ENCODE measurements around the gene ECHS1.

DNA sequence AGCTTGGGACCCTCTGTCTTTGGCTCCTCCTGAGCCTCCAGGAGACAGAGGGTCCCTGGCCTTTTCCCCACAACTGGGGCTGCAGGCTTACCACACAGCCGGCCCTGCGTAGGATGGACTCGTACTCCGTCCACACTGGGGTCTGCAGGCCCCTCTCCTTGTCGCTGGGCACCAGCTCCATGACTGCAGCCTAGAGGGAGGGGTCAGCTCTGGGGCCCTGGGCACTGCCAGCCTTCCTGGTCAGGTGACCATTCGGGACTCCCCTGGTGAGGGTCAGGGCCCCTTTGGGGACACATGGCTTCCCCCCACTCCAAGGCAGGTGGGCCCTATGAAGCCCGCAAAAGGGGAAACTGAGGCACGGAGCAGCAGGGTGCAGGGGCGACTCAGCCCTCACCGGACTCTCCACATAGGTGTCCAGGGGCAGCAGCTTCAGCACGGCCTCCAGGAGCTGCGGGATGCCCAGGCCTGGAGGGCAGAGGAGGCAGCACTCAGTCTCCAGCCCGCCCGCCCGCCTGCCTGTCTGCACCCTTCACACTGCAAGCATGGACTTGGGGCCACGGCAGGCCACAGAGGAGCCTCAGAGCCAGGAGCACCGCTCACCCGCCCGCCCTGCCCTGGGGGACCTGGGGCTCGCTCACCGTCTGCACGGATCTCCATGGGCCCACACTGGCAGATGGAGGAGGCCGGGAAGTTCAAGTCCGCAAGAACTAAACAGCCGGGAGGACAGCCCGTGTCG is 16.4 kb downstream of the ECHS1 start:
- TF ChIP-seq CEBPB (IDR thresholded peaks at IDR 0.05), result no peak
- no peak for TF ChIP-seq TAF1 (IDR thresholded peaks at IDR 0.05; ENCODE audit: low read depth)
- TF ChIP-seq EP300 (IDR thresholded peaks at IDR 0.05; ENCODE audit: borderline replicate concordance), result no peak
- TF ChIP-seq, protein P1, sequence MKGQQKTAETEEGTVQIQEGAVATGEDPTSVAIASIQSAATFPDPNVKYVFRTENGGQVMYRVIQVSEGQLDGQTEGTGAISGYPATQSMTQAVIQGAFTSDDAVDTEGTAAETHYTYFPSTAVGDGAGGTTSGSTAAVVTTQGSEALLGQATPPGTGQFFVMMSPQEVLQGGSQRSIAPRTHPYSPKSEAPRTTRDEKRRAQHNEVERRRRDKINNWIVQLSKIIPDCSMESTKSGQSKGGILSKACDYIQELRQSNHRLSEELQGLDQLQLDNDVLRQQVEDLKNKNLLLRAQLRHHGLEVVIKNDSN (IDR thresholded peaks at IDR 0.05), result no peak
- no peak for TF ChIP-seq YY1 (IDR thresholded peaks at IDR 0.05; ENCODE audit: low read depth)
- TF ChIP-seq, protein P2, sequence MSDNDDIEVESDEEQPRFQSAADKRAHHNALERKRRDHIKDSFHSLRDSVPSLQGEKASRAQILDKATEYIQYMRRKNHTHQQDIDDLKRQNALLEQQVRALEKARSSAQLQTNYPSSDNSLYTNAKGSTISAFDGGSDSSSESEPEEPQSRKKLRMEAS (IDR thresholded peaks at IDR 0.05), result no peak
